H1 (cell line): ENCODE measurements around the gene LEMD2. TPM values are rescaled to one million over a fixed set of nuclear protein-coding genes. Genes with fewer than 3 reads are reported as not detected.
A peak's percentile ranks its signal among the peaks of the same experiment; 100 is the strongest.

Source experiments
- CTCF ChIA-PET: fragments of 300-600 bp; sonication (Branson Sonifier 250); formaldehyde crosslinking; loops from one replicate; lab custom pipeline; 2021; ENCODE audit not compliant: partially characterized antibody; lab: Charles Lee
- POLR2A ChIA-PET: fragments of 300-600 bp; sonication (Branson Sonifier 250); formaldehyde crosslinking; loops from one replicate; lab custom pipeline; 2021; ENCODE audit warnings: inconsistent platforms; ENCODE audit not compliant: partially characterized antibody; lab: Charles Lee
- DNase-seq, 2 experiments: peaks; one replicate each; pipeline versions ENCODE4 v3.0.0 to v3.0.0-alpha.2; 2010 to 2022; ENCODE audit warnings: low spot score in 2 of 2, low read depth in 1 of 2, mixed read lengths in 1 of 2
- FAIRE-seq: peaks from 2 replicates; lab custom pipeline; 2011; peaks lifted over from hg19 to GRCh38; lab: Jason Lieb, UNC
- H2AFZ ChIP-seq: 2 replicates; pipeline ENCODE4 v1.8.1; 2012; ENCODE audit warnings: low read length, inconsistent platforms
- H2AK5ac ChIP-seq: 2 replicates; pipeline ENCODE4 v1.6.1; 2013; ENCODE audit warnings: low read depth, low read length
- H2BK120ac ChIP-seq: replicated peaks from 2 replicates; pipeline ENCODE3; 2013; ENCODE audit warnings: low read depth, low read length, inconsistent platforms
- H2BK12ac ChIP-seq: 2 replicates; pipeline ENCODE4 v1.6.1; 2013; ENCODE audit warnings: low read depth, low read length
- H2BK15ac ChIP-seq: 2 replicates; pipeline ENCODE4 v1.6.1; 2013; ENCODE audit warnings: low read length
- H2BK20ac ChIP-seq: 2 replicates; pipeline ENCODE4 v1.6.1; 2013; ENCODE audit warnings: low read length
- H2BK5ac ChIP-seq: 2 replicates; pipeline ENCODE4 v1.6.1; 2013; ENCODE audit warnings: low read depth, low read length
- H3K14ac ChIP-seq: 2 replicates; pipeline ENCODE4 v1.6.1; 2013; ENCODE audit warnings: inconsistent platforms; ENCODE audit not compliant: insufficient read length
- H3K18ac ChIP-seq: 2 replicates; pipeline ENCODE4 v1.6.1; 2013; ENCODE audit warnings: low read length; ENCODE audit errors: extremely low read depth
- H3K23ac ChIP-seq: 2 replicates; pipeline ENCODE4 v1.6.1; 2013; ENCODE audit warnings: inconsistent platforms; ENCODE audit not compliant: insufficient read length
- H3K23me2 ChIP-seq: 2 replicates; pipeline ENCODE4 v1.6.1; 2013; ENCODE audit warnings: low read depth, low read length
- H3K27ac ChIP-seq: 2 replicates; pipeline ENCODE4 v1.6.1; 2011; ENCODE audit warnings: low read depth, low read length, inconsistent platforms
- H3K27me3 ChIP-seq, 4 experiments: replicated peaks in 1 of 4; 1 replicate in 1 of 4; 2 replicates in 3 of 4; pipeline versions ENCODE4 v1.6.1 to v1.8.1; 2011 to 2013; ENCODE audit warnings: low read length in 3 of 4, mild to moderate bottlenecking in 3 of 4, inconsistent platforms in 2 of 4, mixed read lengths in 2 of 4, moderate library complexity in 1 of 4; ENCODE audit not compliant: control insufficient read depth in 3 of 4, insufficient read depth in 3 of 4; ENCODE audit errors: extremely low read depth in 1 of 4
- H3K36me3 ChIP-seq, 4 experiments: 2 replicates each; pipeline versions ENCODE4 v1.6.1 to v1.8.1; 2011 to 2013; ENCODE audit warnings: mild to moderate bottlenecking in 4 of 4, low read length in 3 of 4, moderate library complexity in 2 of 4, control low read depth in 1 of 4, inconsistent platforms in 1 of 4; ENCODE audit not compliant: insufficient read depth in 4 of 4, control insufficient read depth in 2 of 4
- H3K4ac ChIP-seq: replicated peaks from 2 replicates; pipeline ENCODE3; 2013; ENCODE audit warnings: low read length, low read depth, mixed read lengths, inconsistent platforms; ENCODE audit not compliant: insufficient read length
- H3K4me1 ChIP-seq, 4 experiments: replicated peaks in 1 of 4; 1 replicate in 1 of 4; 2 replicates in 3 of 4; pipeline versions ENCODE4 v1.6.1 to v1.8.1; 2011 to 2013; ENCODE audit warnings: low read length in 3 of 4, inconsistent platforms in 2 of 4, mixed read lengths in 1 of 4; ENCODE audit not compliant: insufficient read depth in 4 of 4, control insufficient read depth in 3 of 4
- H3K4me2 ChIP-seq, 2 experiments: 2 replicates each; pipeline versions ENCODE4 v1.6.1 to v1.8.1; 2011 to 2013; ENCODE audit warnings: low read depth in 2 of 2, low read length in 2 of 2, control low read depth in 1 of 2, inconsistent platforms in 1 of 2, mild to moderate bottlenecking in 1 of 2; ENCODE audit not compliant: insufficient read depth in 1 of 2
- H3K4me3 ChIP-seq, 4 experiments: fragments of 200-600, 300-600 bp in 1 of 4; sonication (generic), shearing (Covaris generic), sonication (Bioruptor Twin) in 1 of 4; 2 replicates each; pipeline versions ENCODE4 v1.5.1 to v1.8.1; 2011 to 2016; ENCODE audit warnings: low read length in 4 of 4, low read depth in 3 of 4, control low read depth in 2 of 4, inconsistent platforms in 2 of 4, mild to moderate bottlenecking in 2 of 4, mixed read lengths in 1 of 4, moderate library complexity in 1 of 4; ENCODE audit not compliant: insufficient read depth in 2 of 4; ENCODE audit errors: extremely low read depth in 1 of 4
- H3K56ac ChIP-seq: replicated peaks from 2 replicates; pipeline ENCODE3; 2013; ENCODE audit warnings: low read depth, mild to moderate bottlenecking, mixed read lengths, low read length, inconsistent platforms; ENCODE audit not compliant: insufficient read length
- H3K79me1 ChIP-seq: 2 replicates; pipeline ENCODE4 v1.6.1; 2013; ENCODE audit warnings: low read depth, low read length, control low read depth
- H3K79me2 ChIP-seq, 2 experiments: 2 replicates each; pipeline versions ENCODE4 v1.6.1 to v1.8.1; 2012 to 2013; ENCODE audit warnings: low read length in 2 of 2, mild to moderate bottlenecking in 2 of 2, inconsistent platforms in 1 of 2; ENCODE audit not compliant: insufficient read depth in 2 of 2, control insufficient read depth in 1 of 2
- H3K9ac ChIP-seq, 4 experiments: replicated peaks in 1 of 4; 1 replicate in 1 of 4; 2 replicates in 3 of 4; pipeline versions ENCODE4 v1.6.1 to v1.8.1; 2011 to 2013; ENCODE audit warnings: low read depth in 3 of 4, low read length in 3 of 4, control low read depth in 2 of 4, mild to moderate bottlenecking in 2 of 4, moderate library complexity in 2 of 4, inconsistent platforms in 1 of 4; ENCODE audit errors: extremely low read depth in 1 of 4
- H3K9me3 ChIP-seq, 2 experiments: 2 replicates each; pipeline versions ENCODE4 v1.6.1 to v1.8.1; 2012 to 2013; ENCODE audit warnings: mild to moderate bottlenecking in 2 of 2, moderate library complexity in 2 of 2, control low read depth in 1 of 2, inconsistent platforms in 1 of 2, low read depth in 1 of 2, low read length in 1 of 2, mixed read lengths in 1 of 2; ENCODE audit not compliant: insufficient read depth in 2 of 2
- H4K20me1 ChIP-seq, 2 experiments: replicated peaks in 1 of 2; 2 replicates each; pipeline versions ENCODE3 to v1.8.1; 2011 to 2013; ENCODE audit warnings: inconsistent platforms in 2 of 2, low read length in 2 of 2, mild to moderate bottlenecking in 1 of 2; ENCODE audit not compliant: insufficient read depth in 2 of 2, control insufficient read depth in 1 of 2
- H4K5ac ChIP-seq: 2 replicates; pipeline ENCODE4 v1.6.1; 2013; ENCODE audit warnings: low read length, low read depth, mixed read lengths, inconsistent platforms; ENCODE audit not compliant: insufficient read length
- H4K8ac ChIP-seq: 2 replicates; pipeline ENCODE4 v1.8.0; 2013; ENCODE audit warnings: mild to moderate bottlenecking, moderate library complexity, low read length, inconsistent platforms; ENCODE audit not compliant: insufficient read depth; ENCODE audit errors: extremely low read depth
- H4K91ac ChIP-seq: replicated peaks from 2 replicates; pipeline ENCODE3; 2013; ENCODE audit warnings: low read length, mixed read lengths, inconsistent platforms; ENCODE audit not compliant: insufficient read length
- BCL11A ChIP-seq, 2 experiments: IDR thresholded peaks; one replicate each; pipeline ENCODE4 v1.6.1; 2011; ENCODE audit warnings: low read depth in 2 of 2, low read length in 2 of 2, mild to moderate bottlenecking in 2 of 2
- CHD1 ChIP-seq: IDR thresholded peaks from 2 replicates; pipeline ENCODE4 v1.6.1; 2012; ENCODE audit warnings: low read depth, low read length, improper control_type of control experiment
- POLR2A ChIP-seq, 2 experiments: IDR thresholded peaks; 1 replicate in 1 of 2; 2 replicates in 1 of 2; pipeline ENCODE4 v1.6.1; 2011; ENCODE audit warnings: low read depth in 2 of 2, low read length in 2 of 2, mild to moderate bottlenecking in 2 of 2; ENCODE audit errors: control extremely low read depth in 1 of 2
- SIRT6 ChIP-seq: IDR thresholded peaks from one replicate; pipeline ENCODE4 v1.7.1; 2012; ENCODE audit warnings: low read length, inconsistent platforms
- YY1 ChIP-seq: IDR thresholded peaks from 2 replicates; pipeline ENCODE4 v1.6.1; 2011; ENCODE audit warnings: low read depth, mild to moderate bottlenecking, low read length
- WGBS, 2 experiments: shearing (Covaris generic) in 1 of 2; methylation state at CpG; one replicate each; pipeline versions ENCODE4 v1.1.6 to v1.1.7; 2013 to 2015; ENCODE audit warnings: low lambda C conversion rate in 2 of 2, mixed read lengths in 2 of 2, inconsistent platforms in 1 of 2, low coverage in 1 of 2, missing lambda C conversion rate in 1 of 2; ENCODE audit not compliant: insufficient replicate concordance in 2 of 2, insufficient coverage in 1 of 2, insufficient read length in 1 of 2; ENCODE audit errors: extremely low coverage in 1 of 2, missing lambda C conversion rate in 1 of 2; 5-methylcytosine and 5-hydroxymethylcytosine counted together
- polyA plus RNA-seq, 7 experiments: library from polyadenylated mRNA; depleted of rRNA in 3 of 7; stranded (reverse) in 5 of 7; unstranded in 2 of 7; fragments of >200 nt in 5 of 7; fragments of 200-250 nt in 2 of 7; gene quantifications; 1 replicate in 5 of 7; 2 replicates in 1 of 7; 4 replicates in 1 of 7; pipeline versions ENCODE4 v1.2.1 to v1.2.3, GENCODE V29; 2011 to 2013; ENCODE audit warnings: missing spikeins in 2 of 7, mixed read lengths in 2 of 7
- total RNA-seq: library from RNA; stranded (reverse); fragmentation: NEBNext Ultra II Directional; extraction: Animal tissue kit (Norgen Biotek cat#: 25700); gene quantifications from 2 replicates; pipeline ENCODE4 v1.2.1, GENCODE V29; 2021

LEMD2 gene
- total and polyA plus RNA-seq, 2 of the 8 experiments (the other 6 are each of a cell fraction or from before 2014, with no cell fraction given): 32.7 to 57.3 TPM

DNA sequence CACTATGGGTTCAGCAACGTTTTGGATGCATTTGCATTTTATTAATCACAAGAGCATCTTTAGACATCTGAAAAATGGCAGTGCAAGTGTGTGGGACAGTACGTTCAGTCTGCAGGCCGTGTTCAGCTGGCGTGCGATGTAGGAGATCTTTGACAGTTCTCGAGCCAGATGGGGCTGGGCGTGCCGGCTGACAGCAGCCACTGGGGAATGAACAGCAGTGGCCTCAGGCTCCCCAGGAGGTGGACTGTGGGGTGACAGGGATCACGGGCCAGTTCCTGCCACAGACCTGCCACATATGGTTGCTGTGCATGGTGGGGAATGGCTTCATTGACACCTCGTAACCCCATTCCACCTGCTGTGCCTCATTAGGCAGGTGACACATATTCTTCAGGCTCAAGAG is 31.3 kb upstream of the LEMD2 start:
- Histone ChIP-seq H3K9ac (no peak overlapping the region), H4K91ac (no peak overlapping the region), H4K8ac (no peak overlapping the region), H3K27ac (no peak overlapping the region), H3K56ac (no peak overlapping the region), H3K9me3 (no peaks in the 10 kb centered on the region), H3K4me1 (peaks cover 2 to 13% (median 6%) of the 10 kb centered on the region in 4 experiments; a peak in 6 of 7 replicates), H3K79me1 (no peaks in the 10 kb centered on the region), H3K23ac (no peak overlapping the region), H3K27me3 (peaks cover 0 to 3% (median 1%) of the 10 kb centered on the region in 4 experiments; a peak in 4 of 7 replicates), H3K4me2 (no peak overlapping the region), H2BK5ac (no peak overlapping the region), H3K14ac (no peak overlapping the region), H3K4me3 (no peak overlapping the region), H3K79me2 (no peaks in the 10 kb centered on the region), H4K20me1 (no peaks in the 10 kb centered on the region), H4K5ac (no peak overlapping the region), H2BK15ac (no peak overlapping the region), H3K23me2 (no peaks in the 10 kb centered on the region; the same call in 1 of the 2 replicates), H3K18ac (no peak overlapping the region), H2AK5ac (no peak overlapping the region), H3K4ac (no peak overlapping the region), H2BK12ac (peak overlapping the region; percentile 5; the same call in 1 of the 2 replicates), H2BK20ac (no peak overlapping the region), H2BK120ac (no peak overlapping the region), H3K36me3 (no peaks in the 10 kb centered on the region), H2AFZ (no peak overlapping the region)
- FAIRE-seq: no peak
- ChIA-PET POLR2A (no interaction called here), CTCF (interaction anchor here (0.7 to 5.8 kb wide), 13 partner anchors 9 to 109 kb away, joined by 3 to 49 read pairs (median 4); partner anchors contain the start of gene UQCC2)
- DNase-seq: no peak
- 90% methylated on average over 10 of the region's 10 CpGs; no CpG with 5 or more reads in 1 of the 2 experiments for WGBS, 2 experiments
- TF ChIP-seq BCL11A (IDR thresholded peaks at IDR 0.05; ENCODE audit: low read depth in 2 of 2, low read length in 2 of 2) (no peak), YY1 (no peak), CHD1 (no peak), POLR2A (IDR thresholded peaks at IDR 0.05; ENCODE audit: control extremely low read depth in 1 of 2, low read depth in 2 of 2, low read length in 2 of 2) (no peak), SIRT6 (no peak)
